LHCN-M2 (cell line): ENCODE results near the gene HOXB6. TPM values are rescaled to one million over a fixed set of nuclear protein-coding genes. Genes with fewer than 3 reads are reported as not detected.

ENCODE experiments used
- DNase-seq: peaks from one replicate; pipeline ENCODE4 v3.0.0-alpha.2; 2012; ENCODE audit warnings: low read depth
- total RNA-seq: library from RNA; depleted of rRNA; stranded (reverse); fragments of >200 nt; gene quantifications from 2 replicates; pipeline ENCODE4 v1.2.3, GENCODE V29; 2014

The HOXB6 gene
- total RNA-seq, 1 experiment from 2014 or later, result 24.9 TPM

- no peak for DNase-seq
Observed at GRCh38 chr17:48583708-48584222, 21.0 kb downstream of the HOXB6 start.

- DNase-seq, result no peak
Observed at GRCh38 chr17:48582750-48583069, 22.1 kb downstream of the HOXB6 start.

GRCh38 chr17:48579760-48580554 is 24.8 kb downstream of the HOXB6 start:
- DNase-seq, result no peak

- no peak for DNase-seq
Observed at GRCh38 chr17:48579471-48579759, 25.4 kb downstream of the HOXB6 start.

GRCh38 chr17:48578616-48579470 is 25.9 kb downstream of the HOXB6 start:
- DNase-seq, result no peak

GRCh38 chr17:48577946-48578615 is 26.7 kb downstream of the HOXB6 start, which contains the start of gene HOXB4:
Gene HOXB4 (minus strand): TSS chr17:48578350. CDS start chr17:48578319, 31 bp downstream.
- DNase-seq, result peak; percentile 68

- peak; percentile 35 for DNase-seq
Observed at GRCh38 chr17:48577330-48577945, 27.3 kb downstream of the HOXB6 start.

- DNase-seq, result no peak
Observed at GRCh38 chr17:48576479-48577309, 28.1 kb downstream of the HOXB6 start.

- DNase-seq, result no peak
Observed at GRCh38 chr17:48575673-48576478, 28.9 kb downstream of the HOXB6 start.

- DNase-seq, result no peak
Observed at GRCh38 chr17:48575066-48575582, 29.7 kb downstream of the HOXB6 start.

GRCh38 chr17:48574505-48575065 is 30.2 kb downstream of the HOXB6 start:
- no peak for DNase-seq

GRCh38 chr17:48571826-48572417 is 32.9 kb downstream of the HOXB6 start:
- DNase-seq, result no peak

GRCh38 chr17:48571024-48571818 is 33.6 kb downstream of the HOXB6 start:
- no peak for DNase-seq

- DNase-seq, result no peak
Observed at GRCh38 chr17:48570325-48571023, 34.3 kb downstream of the HOXB6 start.

GRCh38 chr17:48569674-48570324 is 35.0 kb downstream of the HOXB6 start:
- no peak for DNase-seq

GRCh38 chr17:48569240-48569582 is 35.6 kb downstream of the HOXB6 start:
- no peak for DNase-seq
